Measurements from ENCODE around the gene PLB1. TPM values are rescaled to one million over a fixed set of nuclear protein-coding genes. Genes with fewer than 3 reads are reported as not detected.

Gene PLB1
- total RNA-seq, 1 donor from 2014 or later: 0.75 TPM

DNA sequence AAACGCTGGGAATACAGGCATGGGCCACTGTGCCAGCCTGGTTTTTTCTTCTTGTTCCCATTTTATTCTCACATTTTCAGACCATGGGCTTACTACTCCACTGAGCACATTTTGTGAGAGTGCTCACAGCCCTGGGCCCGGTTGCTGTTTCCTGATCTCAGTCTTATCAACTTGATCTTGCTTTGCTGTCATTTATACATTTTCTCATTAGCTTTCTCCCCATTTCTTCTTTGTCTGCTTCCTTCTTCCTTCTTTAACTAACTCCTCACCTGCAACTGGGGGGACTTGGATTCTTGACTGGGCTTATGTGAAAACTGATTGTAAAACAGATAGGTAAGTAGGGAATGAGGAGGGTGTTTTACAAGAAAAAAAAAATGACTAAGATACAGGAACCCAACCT is 117.3 kb downstream of the PLB1 start:
- Mint-ChIP-seq H3K27me3 (ENCODE audit: insufficient read depth) (no peaks in the 10 kb centered on the region), H3K36me3 (ENCODE audit: low read depth) (peaks cover 21% of the 10 kb centered on the region), H3K4me3 (no peak overlapping the region), H3K27ac (no peak overlapping the region), H3K4me1 (ENCODE audit: low read depth) (peaks cover 26% of the 10 kb centered on the region), H3K9me3 (no peaks in the 10 kb centered on the region)
- no peak for DNase-seq (ENCODE audit: low spot score)
- intact Hi-C loops (cut with micrococcal nuclease): loop anchor here (5.0 kb wide), 1 partner anchor 34 kb away; no protein-coding TSS in a partner anchor

DNA sequence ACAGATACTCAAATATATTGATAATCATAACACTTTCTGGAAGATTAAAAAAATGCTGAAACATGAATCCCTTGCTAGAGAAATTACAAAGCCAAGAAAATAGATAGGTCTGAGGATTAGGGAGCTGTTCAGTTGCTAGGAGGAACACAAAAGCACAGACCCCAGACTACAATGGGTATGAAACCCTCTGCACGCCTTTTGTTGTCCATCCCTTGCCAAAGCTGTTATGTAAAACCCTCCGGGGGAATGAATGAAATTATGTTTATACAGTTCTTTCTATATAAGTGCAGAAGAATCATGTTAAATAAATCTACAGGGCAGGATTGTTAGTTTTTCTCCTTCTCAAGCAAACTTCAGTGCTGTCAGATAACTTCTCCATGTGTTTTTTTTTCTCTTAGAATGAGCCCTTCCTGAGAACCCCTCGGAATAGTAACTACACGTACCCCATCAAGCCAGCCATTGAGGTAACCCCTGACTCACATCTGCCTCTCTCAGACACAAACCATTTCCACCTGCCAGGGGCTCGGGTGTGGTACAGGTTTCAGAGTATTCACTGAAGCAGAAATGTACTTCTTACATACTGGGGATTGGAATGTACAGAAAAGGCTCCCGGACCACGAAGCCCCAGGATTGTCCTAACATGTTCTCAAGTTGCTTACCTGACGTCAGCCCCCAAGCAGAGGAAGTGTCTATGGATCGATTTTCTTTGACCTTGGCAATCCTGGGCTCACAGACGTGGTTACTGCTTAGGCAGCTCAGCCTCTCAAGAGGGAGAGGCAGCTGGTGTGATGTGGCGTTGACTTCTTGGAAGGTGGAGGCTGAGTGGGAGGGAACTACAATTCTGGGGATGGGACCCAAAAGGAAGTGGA is 118.0 kb downstream of the PLB1 start:
- peaks cover 18% of the 10 kb centered on the region for H3K36me3 Mint-ChIP-seq (ENCODE audit: low read depth)
- H3K27me3 Mint-ChIP-seq (ENCODE audit: insufficient read depth): no peaks in the 10 kb centered on the region
- peaks cover 26% of the 10 kb centered on the region for H3K4me1 Mint-ChIP-seq (ENCODE audit: low read depth)
- peak; percentile 35 for DNase-seq (ENCODE audit: low spot score)
- H3K4me3 Mint-ChIP-seq: no peak overlapping the region
- no peaks in the 10 kb centered on the region for H3K9me3 Mint-ChIP-seq
- H3K27ac Mint-ChIP-seq: no peak overlapping the region
- intact Hi-C loops (cut with micrococcal nuclease): loop anchor here (1.0 to 5.0 kb wide), 4 partner anchors 11 to 67 kb away; no protein-coding TSS in a partner anchor

DNA sequence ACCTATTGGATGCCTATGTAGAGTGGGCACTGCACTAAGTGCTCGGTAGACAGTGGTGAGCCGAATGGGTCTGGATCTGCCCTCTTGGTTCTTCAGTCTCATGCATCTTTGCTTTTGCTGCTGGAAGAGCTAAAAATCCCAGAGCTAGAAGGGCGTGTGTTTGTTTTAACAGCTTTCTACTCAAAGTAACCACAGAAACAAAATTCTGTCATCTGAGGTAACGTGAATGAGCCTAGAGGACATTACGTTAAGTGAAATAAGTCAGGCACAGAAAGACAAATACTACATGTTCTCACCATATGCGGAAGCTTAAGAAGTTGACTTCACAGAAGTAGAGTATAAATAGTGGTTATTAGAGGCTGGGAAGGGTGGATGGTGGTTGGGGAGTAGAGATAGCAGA is 119.8 kb downstream of the PLB1 start:
- DNase-seq (ENCODE audit: low spot score): no peak
- H3K27ac Mint-ChIP-seq: no peak overlapping the region
- intact Hi-C loops (cut with micrococcal nuclease): loop anchor here (1.0 kb wide), 1 partner anchor 136 kb away; the partner anchor contains the start of gene PPP1CB
- H3K9me3 Mint-ChIP-seq: no peaks in the 10 kb centered on the region
- peaks cover 11% of the 10 kb centered on the region for H3K4me1 Mint-ChIP-seq (ENCODE audit: low read depth)
- no peaks in the 10 kb centered on the region for H3K27me3 Mint-ChIP-seq (ENCODE audit: insufficient read depth)
- H3K4me3 Mint-ChIP-seq: no peak overlapping the region
- peaks cover 6% of the 10 kb centered on the region for H3K36me3 Mint-ChIP-seq (ENCODE audit: low read depth)

DNA sequence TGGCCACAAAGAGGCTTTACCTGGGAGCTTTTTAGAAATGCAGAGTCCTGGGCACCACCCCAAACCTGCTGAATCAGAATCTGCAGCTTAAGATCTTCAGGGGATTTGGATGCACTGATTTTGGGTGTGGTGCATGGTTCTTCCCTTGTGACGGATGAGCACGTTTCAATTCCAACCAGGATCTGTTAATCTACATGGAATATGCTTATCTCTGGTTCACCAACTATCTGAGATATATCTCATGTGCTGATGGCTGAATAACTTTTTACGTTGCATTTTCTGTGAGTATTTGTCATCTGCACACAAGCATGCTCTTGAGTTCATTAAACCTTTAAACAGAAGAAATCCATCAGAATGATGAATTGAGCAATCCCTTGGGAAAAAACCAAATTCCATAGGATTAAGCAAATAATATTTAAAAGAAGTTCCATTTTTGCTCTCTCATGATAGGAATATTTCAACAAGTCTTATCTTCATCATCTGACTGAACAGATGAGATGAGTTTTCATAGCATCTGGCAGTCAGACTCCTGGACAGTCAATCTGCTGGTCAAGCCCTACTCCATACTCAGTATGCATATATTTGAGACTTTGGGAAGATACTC is 120.6 kb downstream of the PLB1 start:
- Mint-ChIP-seq H3K4me3 (no peak overlapping the region), H3K9me3 (no peaks in the 10 kb centered on the region), H3K27ac (no peak overlapping the region), H3K27me3 (ENCODE audit: insufficient read depth) (no peaks in the 10 kb centered on the region), H3K4me1 (ENCODE audit: low read depth) (peaks cover 3% of the 10 kb centered on the region), H3K36me3 (ENCODE audit: low read depth) (peaks cover under 1% of the 10 kb centered on the region)
- DNase-seq (ENCODE audit: low spot score): no peak
- intact Hi-C loops (cut with micrococcal nuclease): no loop called here

DNA sequence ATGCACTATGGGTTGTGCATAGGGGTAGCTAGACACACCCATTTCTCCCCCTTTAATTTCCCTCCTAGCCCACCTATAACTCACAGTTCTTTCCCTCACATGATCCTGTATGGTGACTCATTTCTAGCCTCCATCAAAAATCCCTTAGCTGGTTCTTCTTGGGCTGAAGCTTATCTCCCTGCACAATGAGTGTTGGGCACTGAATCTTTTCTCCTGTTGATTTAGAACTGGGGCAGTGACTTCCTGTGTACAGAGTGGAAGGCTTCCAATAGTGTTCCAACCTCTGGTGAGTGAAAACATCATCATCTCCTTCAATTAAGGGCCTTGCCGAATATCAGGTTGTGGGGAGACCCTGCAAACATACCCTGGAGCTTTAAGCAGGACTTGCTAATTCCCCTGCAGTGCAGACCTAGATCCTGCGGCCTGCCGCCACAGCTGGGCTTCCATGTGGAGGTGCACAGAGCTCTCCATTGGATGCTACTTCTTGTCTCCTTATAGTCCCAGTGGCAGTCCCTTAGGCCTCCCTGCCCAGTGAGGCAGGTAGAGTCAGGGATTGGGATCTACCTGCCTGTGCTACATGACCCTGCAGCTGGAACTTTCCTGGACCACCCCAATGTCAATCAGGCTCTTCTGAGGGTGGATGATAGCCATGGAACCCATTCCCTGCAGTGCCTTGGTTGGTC is 121.8 kb downstream of the PLB1 start:
- DNase-seq (ENCODE audit: low spot score): no peak
- Mint-ChIP-seq H3K4me3 (no peak overlapping the region), H3K36me3 (ENCODE audit: low read depth) (no peaks in the 10 kb centered on the region), H3K4me1 (ENCODE audit: low read depth) (no peaks in the 10 kb centered on the region), H3K9me3 (no peaks in the 10 kb centered on the region), H3K27me3 (ENCODE audit: insufficient read depth) (no peaks in the 10 kb centered on the region), H3K27ac (peak overlapping the region; percentile 37)
- intact Hi-C loops (cut with micrococcal nuclease): no loop called here

DNA sequence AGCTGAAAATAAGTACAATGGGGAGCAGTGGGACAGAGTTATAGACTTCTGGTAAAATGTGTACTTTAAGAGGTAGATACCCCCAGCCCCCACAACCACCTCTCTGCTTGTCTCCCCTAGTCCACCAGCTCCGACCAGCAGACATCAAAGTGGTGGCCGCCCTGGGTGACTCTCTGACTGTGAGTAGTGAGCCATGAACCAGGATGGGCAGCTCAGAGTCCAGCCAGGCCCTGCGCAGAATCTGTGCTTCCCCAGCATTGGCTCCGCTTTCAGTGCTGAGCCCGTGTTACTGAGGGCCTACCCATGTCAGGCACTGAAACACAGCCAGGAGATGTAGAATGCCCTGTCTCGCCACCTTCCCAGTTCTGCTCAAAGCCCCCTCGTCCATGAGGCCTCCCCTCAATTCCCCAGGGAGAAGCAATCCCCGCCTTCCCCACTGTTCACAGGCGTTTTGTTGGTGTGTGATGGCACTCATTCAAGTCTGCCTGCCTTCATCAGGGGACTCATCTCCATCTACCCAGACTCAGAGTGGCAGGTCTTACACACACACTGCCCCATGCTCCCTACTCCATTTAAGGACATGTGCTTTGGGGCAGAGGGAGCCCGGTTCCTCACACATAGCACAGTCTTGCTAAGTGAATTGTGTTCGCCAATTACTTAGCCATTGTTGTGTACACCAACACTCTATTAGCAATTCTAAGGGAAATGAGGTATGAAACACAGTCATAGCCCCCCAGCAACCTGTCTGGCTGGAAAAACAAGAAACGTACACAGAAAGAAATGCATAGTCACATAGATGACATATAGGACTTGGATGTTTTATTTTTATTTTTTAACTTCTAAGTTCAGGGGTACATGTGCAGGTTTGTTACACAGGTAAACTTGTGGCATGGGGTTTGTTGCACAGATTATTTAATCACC is 122.6 kb downstream of the PLB1 start:
- intact Hi-C loops (cut with micrococcal nuclease): no loop called here
- Mint-ChIP-seq H3K27me3 (ENCODE audit: insufficient read depth) (no peaks in the 10 kb centered on the region), H3K36me3 (ENCODE audit: low read depth) (peaks cover 1% of the 10 kb centered on the region), H3K4me1 (ENCODE audit: low read depth) (no peaks in the 10 kb centered on the region), H3K4me3 (no peak overlapping the region), H3K27ac (peak overlapping the region; percentile 96), H3K9me3 (no peaks in the 10 kb centered on the region)
- DNase-seq (ENCODE audit: low spot score): no peak

DNA sequence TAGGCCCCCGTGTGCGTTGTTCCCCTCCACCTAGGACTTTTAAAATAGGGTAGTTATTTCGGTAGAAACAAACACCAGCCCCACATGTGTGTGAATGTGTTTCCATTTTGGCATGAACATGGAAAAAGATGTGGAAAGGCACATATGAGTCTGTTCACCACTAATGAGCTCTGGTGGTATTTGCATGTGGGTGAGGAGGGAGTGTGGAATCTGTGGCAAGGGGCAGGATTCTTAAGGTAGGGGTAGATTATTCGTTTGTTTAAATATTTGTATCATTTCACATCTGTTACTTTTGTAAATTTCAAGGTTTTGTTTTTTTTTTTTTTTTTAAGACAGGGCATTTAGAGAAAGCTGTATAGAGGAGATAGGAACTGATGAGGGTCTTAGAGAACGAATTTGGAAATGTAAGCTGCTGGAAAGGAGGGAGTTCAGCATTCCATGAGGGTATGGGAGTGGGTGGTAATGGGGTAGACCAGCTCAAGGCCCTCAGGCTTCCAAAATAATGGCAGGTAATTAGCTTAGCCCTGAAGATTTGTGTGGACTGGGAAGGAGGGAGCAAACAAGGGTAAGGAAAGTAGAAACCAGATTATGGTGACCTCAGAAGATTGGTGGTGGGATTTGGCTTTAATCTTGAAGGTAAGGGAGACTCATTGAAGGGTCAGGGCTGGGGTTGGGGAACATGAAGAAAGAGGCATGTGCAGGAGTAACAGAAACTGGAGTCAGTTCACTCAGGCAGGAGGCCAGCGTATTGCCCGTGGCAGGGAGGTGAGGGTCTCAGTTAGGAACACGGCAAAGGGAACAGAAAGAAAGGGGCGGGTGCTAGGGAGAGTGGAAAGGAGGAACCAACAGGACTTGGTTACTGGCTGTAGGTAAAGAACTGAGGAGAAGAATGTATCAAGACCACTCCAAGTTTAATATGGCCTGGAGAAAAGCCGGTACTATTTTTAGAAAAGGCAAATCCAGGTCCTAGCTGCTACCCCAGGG is 123.6 kb downstream of the PLB1 start:
- Mint-ChIP-seq H3K9me3 (peaks cover 5% of the 10 kb centered on the region), H3K4me1 (ENCODE audit: low read depth) (no peaks in the 10 kb centered on the region), H3K27ac (peak overlapping the region; percentile 96), H3K27me3 (ENCODE audit: insufficient read depth) (no peaks in the 10 kb centered on the region), H3K36me3 (ENCODE audit: low read depth) (peaks cover 3% of the 10 kb centered on the region), H3K4me3 (peak overlapping the region; percentile 8)
- DNase-seq (ENCODE audit: low spot score): no peak
- intact Hi-C loops (cut with micrococcal nuclease): loop anchor here (2.0 to 10.0 kb wide), 4 partner anchors 37 to 395 kb away; partner anchors contain the start of gene FOSL2

DNA sequence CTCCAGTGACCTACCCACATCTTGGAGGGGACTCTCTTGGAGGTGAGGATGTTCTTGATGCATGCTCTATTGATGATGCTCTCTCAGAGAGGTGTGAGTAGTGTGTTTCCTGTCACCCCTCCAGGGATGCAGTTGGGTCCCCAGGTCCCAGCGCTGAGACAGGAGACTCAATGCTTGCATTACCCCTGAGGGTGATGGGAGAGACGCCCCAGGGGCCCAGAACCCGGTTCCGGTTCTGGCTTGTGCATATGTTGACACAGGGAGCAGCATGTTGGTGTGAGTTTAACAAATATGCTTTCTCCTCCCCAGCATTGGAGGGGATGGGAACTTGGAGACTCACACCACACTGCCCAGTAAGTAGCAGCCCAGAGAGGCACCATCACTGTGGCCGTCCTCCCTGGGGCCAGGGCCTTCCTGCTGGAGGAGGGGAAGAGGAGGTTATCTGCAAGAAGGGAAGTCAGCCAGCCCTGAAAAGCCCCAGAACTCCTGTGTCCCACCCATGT is 124.5 kb downstream of the PLB1 start:
- intact Hi-C loops (cut with micrococcal nuclease): loop anchor here (2.0 to 10.0 kb wide), 4 partner anchors 38 to 394 kb away; partner anchors contain the start of gene FOSL2
- Mint-ChIP-seq H3K4me1 (ENCODE audit: low read depth) (no peaks in the 10 kb centered on the region), H3K36me3 (ENCODE audit: low read depth) (peaks cover 3% of the 10 kb centered on the region), H3K27ac (peak overlapping the region; percentile 96), H3K27me3 (ENCODE audit: insufficient read depth) (no peaks in the 10 kb centered on the region), H3K4me3 (peak overlapping the region; percentile 40), H3K9me3 (peaks cover 5% of the 10 kb centered on the region)
- DNase-seq (ENCODE audit: low spot score): no peak

DNA sequence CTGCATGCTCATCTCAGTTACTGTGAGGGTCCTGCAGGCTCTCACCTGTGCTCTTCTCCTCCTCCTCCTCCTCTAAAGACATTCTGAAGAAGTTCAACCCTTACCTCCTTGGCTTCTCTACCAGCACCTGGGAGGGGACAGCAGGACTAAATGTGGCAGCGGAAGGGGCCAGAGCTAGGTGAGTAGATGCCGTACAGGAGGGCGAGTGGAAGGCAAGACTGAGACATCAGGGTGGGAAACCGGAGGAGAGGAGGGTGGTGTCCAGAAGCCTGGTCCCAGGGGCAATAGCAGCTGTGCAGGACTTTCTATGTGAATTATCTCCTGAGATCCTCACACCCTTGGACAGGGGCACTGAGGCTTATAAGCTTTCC is 124.9 kb downstream of the PLB1 start:
- Mint-ChIP-seq H3K9me3 (peaks cover 5% of the 10 kb centered on the region), H3K4me3 (peak overlapping the region; percentile 67), H3K27ac (peak overlapping the region; percentile 96), H3K36me3 (ENCODE audit: low read depth) (peaks cover 3% of the 10 kb centered on the region), H3K4me1 (ENCODE audit: low read depth) (no peaks in the 10 kb centered on the region), H3K27me3 (ENCODE audit: insufficient read depth) (no peaks in the 10 kb centered on the region)
- intact Hi-C loops (cut with micrococcal nuclease): loop anchor here (1.0 to 10.0 kb wide), 8 partner anchors 20 to 394 kb away; partner anchors contain the start of genes FOSL2 and PPP1CB
- DNase-seq (ENCODE audit: low spot score): no peak

DNA sequence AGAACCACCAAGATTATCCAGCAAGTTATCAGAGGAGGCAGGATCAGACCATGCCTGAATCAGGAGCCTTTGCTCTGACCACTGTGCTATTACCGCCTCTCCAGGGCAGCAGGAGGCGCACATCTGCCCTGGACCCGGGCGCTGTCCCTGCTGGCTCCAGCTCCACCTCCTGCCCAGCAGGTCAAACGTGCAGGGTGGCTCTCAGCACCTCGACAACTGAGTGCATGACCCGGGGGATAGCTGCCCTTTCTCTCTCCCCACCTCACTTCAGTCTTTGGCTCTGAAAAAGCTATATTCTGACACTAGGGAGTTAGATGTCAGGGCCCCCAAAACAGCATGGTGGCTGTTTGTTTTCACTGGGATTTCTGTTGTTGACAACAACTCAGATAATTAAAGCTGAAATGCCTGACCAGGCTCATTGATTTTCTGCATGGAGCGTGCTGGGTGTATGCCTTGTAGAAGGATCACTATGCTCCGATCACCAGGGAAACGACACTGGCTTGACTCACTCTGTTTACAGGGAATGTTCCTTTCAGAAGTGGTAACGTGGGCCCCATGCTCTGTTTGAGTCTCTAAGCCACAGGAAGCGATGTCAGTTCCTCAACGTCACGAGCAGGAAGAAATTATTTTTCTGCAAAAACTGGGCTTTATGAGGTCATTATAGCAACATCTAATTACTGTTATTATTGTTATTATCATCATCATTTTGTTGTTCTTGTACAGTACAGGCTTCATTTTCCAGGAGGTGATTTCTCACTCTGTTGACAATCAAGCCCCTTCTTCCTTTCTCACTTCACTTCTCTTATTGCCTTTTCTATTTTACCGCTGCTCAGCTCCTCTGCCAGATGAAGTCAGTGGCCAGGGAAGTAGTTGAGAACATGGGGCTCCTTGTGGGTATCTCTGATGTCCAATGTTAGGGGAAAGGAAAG is 125.6 kb downstream of the PLB1 start:
- DNase-seq (ENCODE audit: low spot score): peak; percentile 77
- peaks cover 3% of the 10 kb centered on the region for H3K36me3 Mint-ChIP-seq (ENCODE audit: low read depth)
- intact Hi-C loops (cut with micrococcal nuclease): loop anchor here (1.0 to 10.0 kb wide), 8 partner anchors 19 to 393 kb away; partner anchors contain the start of genes FOSL2 and PPP1CB
- peaks cover 5% of the 10 kb centered on the region for H3K4me1 Mint-ChIP-seq (ENCODE audit: low read depth)
- H3K9me3 Mint-ChIP-seq: peaks cover 5% of the 10 kb centered on the region
- H3K4me3 Mint-ChIP-seq: peak overlapping the region; percentile 67
- peak overlapping the region; percentile 96 for H3K27ac Mint-ChIP-seq
- no peaks in the 10 kb centered on the region for H3K27me3 Mint-ChIP-seq (ENCODE audit: insufficient read depth)
